ENCODE results near the gene NRN1.

- TF ChIP-seq POLR2A (IDR thresholded peaks at IDR 0.05) (no peak), CTCF (IDR thresholded peaks at IDR 0.05) (peak in 1 of 7 experiments; percentile 27), POLR2AphosphoS5 (IDR thresholded peaks at IDR 0.05) (no peak)
Measured at GRCh38 chr6:5950361-5950785, 56.4 kb downstream of the NRN1 start.

Measured in stomach (tissue), 4 donors.